ENCODE results near the gene MKRN1. TPM values are rescaled to one million over a fixed set of nuclear protein-coding genes. Genes with fewer than 3 reads are reported as not detected.
A peak's percentile ranks its signal among the peaks of the same experiment; 100 is the strongest.

The MKRN1 gene
- total RNA-seq = 100 to 1,000 TPM in 1 of 2 donors, 10 to 100 TPM in 1; 76.7 to 104 TPM
- 10 to 100 TPM; 46.9 to 47.3 TPM for polyA plus RNA-seq
- long read RNA-seq, donor 1, transcript MKRN1-202 (5 exons, 1,601 nt) = minor isoform, 15 of 42 reads
- long read RNA-seq, donor 1, transcript MKRN1-201 (8 exons, 3,151 nt) = major isoform, 18 of 42 reads
- long read RNA-seq, donor 1, partial matches to known transcripts = 5 of 42 reads
- long read RNA-seq, donor 1, other reads (novel, unspliced or antisense) = 0 of 42 reads
- long read RNA-seq, donor 2, transcript MKRN1-202 (5 exons, 1,601 nt) = major isoform, 10 of 22 reads
- long read RNA-seq, donor 2, transcript MKRN1-201 (8 exons, 3,151 nt) = minor isoform, 6 of 22 reads
- long read RNA-seq, donor 2, partial matches to known transcripts = 5 of 22 reads
- long read RNA-seq, donor 2, other reads (novel, unspliced or antisense) = 0 of 22 reads
- long read RNA-seq, donor 3, transcript MKRN1-201 (8 exons, 3,151 nt) = major isoform, 9 of 17 reads
- long read RNA-seq, donor 3, transcript MKRN1-202 (5 exons, 1,601 nt) = minor isoform, 6 of 17 reads
- long read RNA-seq, donor 3, partial matches to known transcripts = 0 of 17 reads
- long read RNA-seq, donor 3, other reads (novel, unspliced or antisense) = 0 of 17 reads
- long read RNA-seq, donor 4, partial matches to known transcripts = 0 of 3 reads
- long read RNA-seq, donor 4, other reads (novel, unspliced or antisense) = 0 of 3 reads
- long read RNA-seq, donor 5, transcript MKRN1-202 (5 exons, 1,601 nt) = minor isoform, 15 of 53 reads
- long read RNA-seq, donor 5, transcript MKRN1-201 (8 exons, 3,151 nt) = major isoform, 35 of 53 reads
- long read RNA-seq, donor 5, partial matches to known transcripts = 0 of 53 reads
- long read RNA-seq, donor 5, other reads (novel, unspliced or antisense) = 0 of 53 reads

- WGBS, 2 donors = 0 to 1% methylated on average over 54 to 71 of the region's 71 CpGs
- H3K27me3 ChIP-seq (ENCODE audit: control insufficient read depth in 3 of 3, insufficient read depth in 3 of 3, low read length in 2 of 3) = no peaks in the 10 kb centered on the region
- H3K36me3 ChIP-seq (ENCODE audit: control insufficient read depth in 4 of 4, insufficient read depth in 4 of 4, low read length in 4 of 4) = no peaks in the 10 kb centered on the region
- peak; percentile 95 to 96 (median 95) for DNase-seq
- ATAC-seq (ENCODE audit: insufficient read depth, low FRiP score) = peak; percentile 97
- H3K4me3 ChIP-seq = peak within 1 kb of the TSS; percentile 98
- TF ChIP-seq, protein P1, sequence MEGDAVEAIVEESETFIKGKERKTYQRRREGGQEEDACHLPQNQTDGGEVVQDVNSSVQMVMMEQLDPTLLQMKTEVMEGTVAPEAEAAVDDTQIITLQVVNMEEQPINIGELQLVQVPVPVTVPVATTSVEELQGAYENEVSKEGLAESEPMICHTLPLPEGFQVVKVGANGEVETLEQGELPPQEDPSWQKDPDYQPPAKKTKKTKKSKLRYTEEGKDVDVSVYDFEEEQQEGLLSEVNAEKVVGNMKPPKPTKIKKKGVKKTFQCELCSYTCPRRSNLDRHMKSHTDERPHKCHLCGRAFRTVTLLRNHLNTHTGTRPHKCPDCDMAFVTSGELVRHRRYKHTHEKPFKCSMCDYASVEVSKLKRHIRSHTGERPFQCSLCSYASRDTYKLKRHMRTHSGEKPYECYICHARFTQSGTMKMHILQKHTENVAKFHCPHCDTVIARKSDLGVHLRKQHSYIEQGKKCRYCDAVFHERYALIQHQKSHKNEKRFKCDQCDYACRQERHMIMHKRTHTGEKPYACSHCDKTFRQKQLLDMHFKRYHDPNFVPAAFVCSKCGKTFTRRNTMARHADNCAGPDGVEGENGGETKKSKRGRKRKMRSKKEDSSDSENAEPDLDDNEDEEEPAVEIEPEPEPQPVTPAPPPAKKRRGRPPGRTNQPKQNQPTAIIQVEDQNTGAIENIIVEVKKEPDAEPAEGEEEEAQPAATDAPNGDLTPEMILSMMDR (IDR thresholded peaks at IDR 0.05; ENCODE audit: control extremely low read depth, extremely low read depth) = no peak
- H3K9me3 ChIP-seq (ENCODE audit: control insufficient read depth in 4 of 4, insufficient read depth in 3 of 4, low read length in 3 of 4) = no peaks in the 10 kb centered on the region
- H3K4me1 ChIP-seq (ENCODE audit: control insufficient read depth in 5 of 5, insufficient read depth in 5 of 5, low read length in 5 of 5) = peaks cover 0 to 13% (median 3%) of the 10 kb centered on the region in 5 donors
- H3K27ac ChIP-seq (ENCODE audit: low read depth in 1 of 2, low read length in 1 of 2) = peak within 1 kb of the TSS; percentile 87 to 92
- H3K9ac ChIP-seq (ENCODE audit: insufficient read depth in 1 of 2, low read length in 2 of 2) = peak within 1 kb of the TSS; percentile 73 to 80
Measured at GRCh38 chr7:140479062-140479738, at the start of gene MKRN1. Gene MKRN1 (minus strand): TSS chr7:140479505. CDS start chr7:140479344, 161 bp downstream.

DNA sequence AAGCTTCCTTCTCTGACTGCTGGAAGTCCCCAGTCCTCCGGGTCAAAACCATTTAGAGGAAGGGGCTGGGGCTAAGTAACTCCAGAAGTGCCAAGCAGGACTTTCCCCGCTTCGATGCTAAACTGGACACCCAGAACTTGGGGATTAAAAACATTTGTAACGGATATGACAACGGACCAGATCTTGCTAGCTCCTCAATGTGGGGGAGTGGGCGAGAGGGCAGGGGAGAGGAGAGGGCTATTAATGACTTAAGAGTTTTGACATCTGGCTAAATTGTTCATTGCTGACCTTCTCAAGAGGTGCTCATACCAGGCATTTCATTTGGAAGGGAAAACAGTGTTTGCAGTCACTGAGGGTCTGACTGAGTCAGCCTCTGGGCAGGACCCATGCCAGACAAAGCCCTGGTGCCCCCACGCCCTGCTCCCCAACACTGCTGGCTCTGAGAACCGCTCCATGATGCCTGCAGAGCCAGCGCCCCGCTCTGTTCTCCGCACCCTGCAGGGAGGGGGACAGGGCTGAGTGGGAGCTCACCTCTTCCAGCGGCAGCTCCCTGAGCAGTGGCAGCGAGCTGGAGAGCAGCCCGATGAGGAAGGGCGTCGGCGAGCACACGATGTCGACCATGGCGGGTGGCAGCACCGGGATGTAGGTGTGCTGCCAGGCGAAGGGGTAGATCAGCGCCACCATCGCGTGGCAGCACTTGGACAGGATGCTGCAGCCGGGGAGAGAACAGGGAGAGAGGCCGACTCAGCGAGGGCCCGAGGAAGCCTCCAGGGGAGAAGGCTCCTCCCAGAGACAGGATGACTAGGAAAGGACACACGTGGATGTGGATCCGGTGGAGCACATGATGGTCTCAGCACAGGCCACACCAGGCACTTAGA lies 47.7 kb upstream of the MKRN1 start:
- no peaks in the 10 kb centered on the region for H3K27me3 ChIP-seq (ENCODE audit: control insufficient read depth in 3 of 3, insufficient read depth in 3 of 3, low read length in 2 of 3)
- ATAC-seq (ENCODE audit: insufficient read depth, low FRiP score) (no peak), DNase-seq (no peak)
- no peak overlapping the region for H3K9ac ChIP-seq (ENCODE audit: insufficient read depth in 1 of 2, low read length in 2 of 2)
- no peaks in the 10 kb centered on the region for H3K4me1 ChIP-seq (ENCODE audit: control insufficient read depth in 5 of 5, insufficient read depth in 5 of 5, low read length in 5 of 5)
- WGBS, 2 donors = 75 to 86% methylated on average over 31 of the region's 31 CpGs
- no peak overlapping the region for H3K4me3 ChIP-seq
- no peak overlapping the region for H3K27ac ChIP-seq (ENCODE audit: low read depth in 1 of 2, low read length in 1 of 2)
- H3K9me3 ChIP-seq (ENCODE audit: control insufficient read depth in 4 of 4, insufficient read depth in 3 of 4, low read length in 3 of 4) = no peaks in the 10 kb centered on the region
- TF ChIP-seq, protein P1 (IDR thresholded peaks at IDR 0.05; ENCODE audit: control extremely low read depth, extremely low read depth) = no peak
- H3K36me3 ChIP-seq (ENCODE audit: control insufficient read depth in 4 of 4, insufficient read depth in 4 of 4, low read length in 4 of 4) = peaks cover 0 to 33% (median 6%) of the 10 kb centered on the region in 4 donors

- Histone ChIP-seq H3K9me3 (ENCODE audit: control insufficient read depth in 4 of 4, insufficient read depth in 3 of 4, low read length in 3 of 4) (no peaks in the 10 kb centered on the region), H3K27me3 (ENCODE audit: control insufficient read depth in 3 of 3, insufficient read depth in 3 of 3, low read length in 2 of 3) (no peaks in the 10 kb centered on the region), H3K4me1 (ENCODE audit: control insufficient read depth in 5 of 5, insufficient read depth in 5 of 5, low read length in 5 of 5) (no peaks in the 10 kb centered on the region), H3K27ac (ENCODE audit: low read depth in 1 of 2, low read length in 1 of 2) (no peak overlapping the region), H3K9ac (ENCODE audit: insufficient read depth in 1 of 2, low read length in 2 of 2) (no peak overlapping the region), H3K4me3 (no peak overlapping the region), H3K36me3 (ENCODE audit: control insufficient read depth in 4 of 4, insufficient read depth in 4 of 4, low read length in 4 of 4) (peaks cover 0 to 37% (median 9%) of the 10 kb centered on the region in 4 donors)
- TF ChIP-seq, protein P1 (IDR thresholded peaks at IDR 0.05; ENCODE audit: control extremely low read depth, extremely low read depth) = no peak
- no peak for ATAC-seq (ENCODE audit: insufficient read depth, low FRiP score)
- 81 to 83% methylated on average over 9 of the region's 9 CpGs for WGBS, 2 donors
- no peak for DNase-seq
Measured at GRCh38 chr7:140526214-140526613, 46.9 kb upstream of the MKRN1 start.

Measured in lung (tissue), 16 donors.